Left ventricle myocardium inferior (tissue), 1 donor: ENCODE data around the gene PLXNA4. TPM values are rescaled to one million over a fixed set of nuclear protein-coding genes. Genes with fewer than 3 reads are reported as not detected.

ENCODE experiments used
- DNase-seq: peaks from one replicate; pipeline ENCODE4 v3.0.0-alpha.2; 2020
- H3K27ac ChIP-seq: fragments of 200-600 bp; replicated peaks from 2 replicates; pipeline ENCODE4 v1.8.0; 2021
- H3K27me3 ChIP-seq: fragments of 200-600 bp; 2 replicates; pipeline ENCODE4 v1.8.0; 2021; ENCODE audit warnings: low read depth
- H3K36me3 ChIP-seq: fragments of 200-600 bp; 2 replicates; pipeline ENCODE4 v1.8.0; 2021
- H3K4me1 ChIP-seq: fragments of 200-600 bp; 2 replicates; pipeline ENCODE4 v1.8.0; 2021
- H3K4me3 ChIP-seq: fragments of 200-600 bp; 2 replicates; pipeline ENCODE4 v1.8.0; 2021; ENCODE audit warnings: mild to moderate bottlenecking, moderate library complexity
- H3K9me3 ChIP-seq: fragments of 200-600 bp; replicated peaks from 2 replicates; pipeline ENCODE4 v1.8.0; 2021
- intact Hi-C: fragments of 100-400 bp; cut with micrococcal nuclease; formaldehyde crosslinking; loops from one replicate; pipeline ENCODE4 v1.11.0; 2022
- total RNA-seq: library from RNA; stranded (reverse); fragmentation: NEBNext Ultra II Directional; extraction: Animal tissue kit (Norgen Biotek cat#: 25700); gene quantifications from one replicate; pipeline ENCODE4 v1.2.1, GENCODE V29; 2021
- TF ChIP-seq, protein P1 (sequence below): fragments of 200-600 bp; IDR thresholded peaks from 2 replicates; pipeline ENCODE4 v1.8.0; 2021; ENCODE audit warnings: antibody characterized with exemption, mild to moderate bottlenecking, borderline replicate concordance
- donor health status: DM: no; HTN: yes; CAD: no; lungs with severe emphysema.

PLXNA4 gene
- total RNA-seq, 1 donor from 2014 or later: 18.1 TPM

DNA sequence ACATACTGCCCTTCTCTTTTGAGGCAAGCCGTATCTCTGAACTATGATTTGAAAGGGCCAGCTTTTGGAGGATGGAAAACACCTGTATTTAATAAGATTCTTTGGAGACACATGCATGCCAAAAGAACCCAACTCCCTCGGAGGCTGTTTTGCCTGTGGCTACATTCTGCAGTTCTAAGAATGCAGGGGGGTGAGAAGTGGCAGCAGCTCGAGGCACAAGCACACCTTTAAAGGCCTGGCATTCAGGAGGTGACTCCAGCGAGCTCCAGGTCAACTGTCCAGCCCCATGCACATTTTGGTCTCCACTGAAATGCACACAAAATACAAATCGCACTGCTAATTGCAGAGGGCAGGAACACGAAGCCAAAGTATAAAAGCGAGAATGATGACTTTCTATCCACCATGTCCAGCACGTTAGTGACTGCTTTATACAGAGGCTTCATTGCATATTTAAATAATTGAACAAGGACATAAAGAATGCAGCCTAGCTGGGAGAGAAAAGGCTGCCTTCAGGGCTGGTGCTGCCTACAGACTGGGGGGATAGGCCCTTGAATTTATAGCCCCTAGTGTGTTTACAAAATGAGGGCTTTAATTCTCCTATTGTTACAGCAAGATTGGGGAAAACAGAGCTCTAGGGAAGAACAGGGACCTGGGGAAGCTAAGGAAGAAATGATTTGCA lies 359.3 kb downstream of the PLXNA4 start:
- Histone ChIP-seq H3K27ac (no peak overlapping the region), H3K9me3 (no peaks in the 10 kb centered on the region), H3K4me1 (no peaks in the 10 kb centered on the region), H3K4me3 (no peak overlapping the region), H3K27me3 (no peaks in the 10 kb centered on the region), H3K36me3 (no peaks in the 10 kb centered on the region)
- TF ChIP-seq, protein P1, sequence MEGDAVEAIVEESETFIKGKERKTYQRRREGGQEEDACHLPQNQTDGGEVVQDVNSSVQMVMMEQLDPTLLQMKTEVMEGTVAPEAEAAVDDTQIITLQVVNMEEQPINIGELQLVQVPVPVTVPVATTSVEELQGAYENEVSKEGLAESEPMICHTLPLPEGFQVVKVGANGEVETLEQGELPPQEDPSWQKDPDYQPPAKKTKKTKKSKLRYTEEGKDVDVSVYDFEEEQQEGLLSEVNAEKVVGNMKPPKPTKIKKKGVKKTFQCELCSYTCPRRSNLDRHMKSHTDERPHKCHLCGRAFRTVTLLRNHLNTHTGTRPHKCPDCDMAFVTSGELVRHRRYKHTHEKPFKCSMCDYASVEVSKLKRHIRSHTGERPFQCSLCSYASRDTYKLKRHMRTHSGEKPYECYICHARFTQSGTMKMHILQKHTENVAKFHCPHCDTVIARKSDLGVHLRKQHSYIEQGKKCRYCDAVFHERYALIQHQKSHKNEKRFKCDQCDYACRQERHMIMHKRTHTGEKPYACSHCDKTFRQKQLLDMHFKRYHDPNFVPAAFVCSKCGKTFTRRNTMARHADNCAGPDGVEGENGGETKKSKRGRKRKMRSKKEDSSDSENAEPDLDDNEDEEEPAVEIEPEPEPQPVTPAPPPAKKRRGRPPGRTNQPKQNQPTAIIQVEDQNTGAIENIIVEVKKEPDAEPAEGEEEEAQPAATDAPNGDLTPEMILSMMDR: no peak
- DNase-seq: no peak
- intact Hi-C loops: no loop called here

DNA sequence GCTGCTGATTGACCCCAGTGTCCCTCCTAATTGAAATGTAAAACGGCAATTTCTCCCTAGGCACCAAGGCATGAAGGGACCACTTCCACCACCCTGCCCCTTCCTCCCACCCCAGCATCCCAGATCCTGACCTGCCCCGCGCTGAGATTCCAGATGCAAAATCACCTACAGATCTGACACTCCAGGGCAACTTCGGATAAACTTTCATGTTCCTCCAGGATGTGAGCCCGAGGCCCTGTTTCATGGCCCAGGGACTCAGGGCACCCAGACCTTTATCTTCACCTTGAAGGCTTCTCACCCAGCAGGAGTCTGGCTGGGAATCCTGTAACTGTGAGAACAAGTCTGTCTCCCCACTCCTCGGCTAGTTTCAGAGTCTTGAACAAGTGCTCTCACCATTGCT lies 361.8 kb downstream of the PLXNA4 start:
- H3K4me3 ChIP-seq: no peak overlapping the region
- H3K36me3 ChIP-seq: no peaks in the 10 kb centered on the region
- H3K4me1 ChIP-seq: peaks cover under 1% of the 10 kb centered on the region
- intact Hi-C loops: no loop called here
- no peaks in the 10 kb centered on the region for H3K27me3 ChIP-seq
- DNase-seq: no peak
- H3K27ac ChIP-seq: no peak overlapping the region
- H3K9me3 ChIP-seq: no peaks in the 10 kb centered on the region
- TF ChIP-seq, protein P1: no peak

DNA sequence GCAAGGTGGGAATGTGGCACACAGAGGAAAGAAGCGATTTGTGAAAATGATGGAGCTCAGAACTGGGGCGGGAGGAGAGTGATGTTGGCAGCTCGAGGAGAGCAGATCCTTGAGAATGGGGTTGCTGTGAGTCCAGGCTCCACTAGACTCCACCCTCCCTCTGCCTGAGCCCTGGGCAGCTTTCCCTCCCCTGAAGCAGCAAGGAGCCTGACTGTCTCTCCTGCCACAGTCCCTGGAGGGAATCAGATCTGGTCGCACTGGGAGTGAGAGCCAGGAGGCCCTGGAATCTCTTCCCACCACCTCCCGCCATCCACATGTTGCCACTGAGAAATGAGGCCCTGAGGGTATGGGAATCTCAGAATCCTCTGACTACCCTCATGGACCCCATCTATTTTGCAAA lies 362.7 kb downstream of the PLXNA4 start:
- H3K4me3 ChIP-seq: no peak overlapping the region
- no peaks in the 10 kb centered on the region for H3K27me3 ChIP-seq
- intact Hi-C loops: no loop called here
- H3K27ac ChIP-seq: no peak overlapping the region
- no peak for DNase-seq
- no peaks in the 10 kb centered on the region for H3K36me3 ChIP-seq
- TF ChIP-seq, protein P1: no peak
- no peaks in the 10 kb centered on the region for H3K9me3 ChIP-seq
- H3K4me1 ChIP-seq: peaks cover 9% of the 10 kb centered on the region

- Histone ChIP-seq H3K4me3 (no peak overlapping the region), H3K36me3 (no peaks in the 10 kb centered on the region), H3K27me3 (no peaks in the 10 kb centered on the region), H3K9me3 (no peaks in the 10 kb centered on the region), H3K4me1 (peaks cover 25% of the 10 kb centered on the region), H3K27ac (no peak overlapping the region)
- TF ChIP-seq, protein P1: no peak
- DNase-seq: no peak
- intact Hi-C loops: no loop called here
Measured at GRCh38 chr7:132211971-132212370, 364.3 kb downstream of the PLXNA4 start.

- Histone ChIP-seq H3K27ac (no peak overlapping the region), H3K27me3 (no peaks in the 10 kb centered on the region), H3K9me3 (no peaks in the 10 kb centered on the region), H3K4me3 (no peak overlapping the region), H3K4me1 (peaks cover 32% of the 10 kb centered on the region), H3K36me3 (no peaks in the 10 kb centered on the region)
- no peak for DNase-seq
- intact Hi-C loops: no loop called here
- TF ChIP-seq, protein P1: no peak
Measured at GRCh38 chr7:132210821-132211220, 365.4 kb downstream of the PLXNA4 start.
